PFSK-1 (cell line): ENCODE measurements around the gene RXRB.

Experiments used
- POLR2AphosphoS5 ChIP-seq: IDR thresholded peaks from 2 replicates; pipeline ENCODE4 v1.6.1; 2012; ENCODE audit warnings: low read depth, mild to moderate bottlenecking, control low read depth, low read length, moderate library complexity
- REST ChIP-seq, 2 experiments: IDR thresholded peaks; 2 replicates each; pipeline versions ENCODE4 v1.6.1 to v1.8.0; 2011 to 2012; ENCODE audit warnings: low read depth in 2 of 2, low read length in 2 of 2, control low read depth in 1 of 2, inconsistent platforms in 1 of 2, mild to moderate bottlenecking in 1 of 2, moderate library complexity in 1 of 2; ENCODE audit not compliant: insufficient read depth in 1 of 2
- SIN3A ChIP-seq: IDR thresholded peaks from 2 replicates; pipeline ENCODE4 v1.6.1; 2012; ENCODE audit warnings: mild to moderate bottlenecking, low read length, moderate library complexity, borderline replicate concordance; ENCODE audit not compliant: insufficient read depth
- TAF1 ChIP-seq: IDR thresholded peaks from 2 replicates; pipeline ENCODE4 v1.6.1; 2012; ENCODE audit warnings: low read length, control low read depth, borderline replicate concordance; ENCODE audit not compliant: insufficient read depth

- TF ChIP-seq REST (IDR thresholded peaks at IDR 0.05; ENCODE audit: insufficient read depth in 1 of 2, low read depth in 2 of 2, low read length in 2 of 2) (no peak), SIN3A (no peak), POLR2AphosphoS5 (no peak), TAF1 (no peak)
Measured at GRCh38 chr6:33166811-33167210, 33.7 kb downstream of the RXRB start.
